Colonic mucosa (tissue), 4 donors: ENCODE results near the gene JAZF1. TPM values are rescaled to one million over a fixed set of nuclear protein-coding genes. Genes with fewer than 3 reads are reported as not detected.

Experiments used
- DNase-seq: peaks from one replicate; pipeline ENCODE4 v3.0.0-alpha.2; 2020
- H3K27ac ChIP-seq: fragments of 200-600 bp; one replicate; pipeline ENCODE4 v1.8.0; 2021
- H3K27me3 ChIP-seq: fragments of 200-600 bp; one replicate; pipeline ENCODE4 v1.8.0; 2021
- H3K36me3 ChIP-seq: fragments of 200-600 bp; one replicate; pipeline ENCODE4 v1.8.0; 2021
- H3K4me1 ChIP-seq: fragments of 200-600 bp; one replicate; pipeline ENCODE4 v1.8.0; 2021; ENCODE audit warnings: mild to moderate bottlenecking
- H3K4me3 ChIP-seq: fragments of 200-600 bp; one replicate; pipeline ENCODE4 v1.8.0; 2021
- H3K9ac ChIP-seq, 2 donors: one replicate each; pipeline ENCODE4 v1.7.0; 2013; ENCODE audit warnings: control low read depth in 2 of 2, low read depth in 2 of 2, low read length in 2 of 2
- H3K9me3 ChIP-seq: fragments of 200-600 bp; one replicate; pipeline ENCODE4 v1.8.0; 2021
- CTCF ChIP-seq: fragments of 200-600 bp; IDR thresholded peaks from one replicate; pipeline ENCODE4 v1.8.0; 2022; ENCODE audit warnings: antibody characterized with exemption, mild to moderate bottlenecking
- intact Hi-C: fragments of 100-400 bp; cut with DNase I; formaldehyde crosslinking; loops from one replicate; pipeline ENCODE4 v1.14.1; 2022
- total RNA-seq, 2 donors: library from RNA; stranded (reverse); fragmentation: NEBNext Ultra II Directional in 1 of 2; extraction: Animal tissue kit (Norgen Biotek cat#: 25700) in 1 of 2; gene quantifications; one replicate each; pipeline ENCODE4 v1.2.1, GENCODE V29; 2021
- donor health status: healthy.
- donor health status: DM: no; HTN: no; CAD: no.
- donor health status: DM: no; HTN: no; CAD: no.

JAZF1 gene
- total RNA-seq, 2 donors from 2014 or later, result 1.8 to 10.1 TPM

- no peak for TF ChIP-seq CTCF
- Histone ChIP-seq H3K27me3 (no peaks in the 10 kb centered on the region), H3K9ac (no peak overlapping the region), H3K4me1 (no peaks in the 10 kb centered on the region), H3K36me3 (no peaks in the 10 kb centered on the region), H3K27ac (no peak overlapping the region), H3K4me3 (no peak overlapping the region), H3K9me3 (no peaks in the 10 kb centered on the region)
- DNase-seq, result no peak
- intact Hi-C loops, result no loop called here
These were observed 336.9 kb downstream of the JAZF1 start for GRCh38 chr7:27843584-27844305.

- TF ChIP-seq CTCF, result no peak
- Histone ChIP-seq H3K4me1 (no peaks in the 10 kb centered on the region), H3K9me3 (no peaks in the 10 kb centered on the region), H3K27me3 (no peaks in the 10 kb centered on the region), H3K9ac (no peak overlapping the region), H3K27ac (no peak overlapping the region), H3K36me3 (no peaks in the 10 kb centered on the region), H3K4me3 (no peak overlapping the region)
- intact Hi-C loops, result no loop called here
- no peak for DNase-seq
These were observed 337.7 kb downstream of the JAZF1 start for GRCh38 chr7:27842851-27843250.

GRCh38 chr7:27842094-27842692 is 338.4 kb downstream of the JAZF1 start:
- no peak overlapping the region for H3K9ac ChIP-seq
- no peaks in the 10 kb centered on the region for H3K4me1 ChIP-seq
- no peaks in the 10 kb centered on the region for H3K27me3 ChIP-seq
- no peak overlapping the region for H3K27ac ChIP-seq
- no peaks in the 10 kb centered on the region for H3K36me3 ChIP-seq
- no peaks in the 10 kb centered on the region for H3K9me3 ChIP-seq
- DNase-seq, result no peak
- intact Hi-C loops, result no loop called here
- TF ChIP-seq CTCF, result no peak
- H3K4me3 ChIP-seq, result no peak overlapping the region

- no peaks in the 10 kb centered on the region for H3K4me1 ChIP-seq
- H3K27ac ChIP-seq, result no peak overlapping the region
- H3K4me3 ChIP-seq, result no peak overlapping the region
- no peaks in the 10 kb centered on the region for H3K27me3 ChIP-seq
- H3K9me3 ChIP-seq, result no peaks in the 10 kb centered on the region
- H3K36me3 ChIP-seq, result no peaks in the 10 kb centered on the region
- TF ChIP-seq CTCF, result no peak
- no peak overlapping the region for H3K9ac ChIP-seq
- DNase-seq, result no peak
- intact Hi-C loops, result no loop called here
These were observed 339.7 kb downstream of the JAZF1 start for GRCh38 chr7:27840760-27841364.

GRCh38 chr7:27840313-27840712 is 340.3 kb downstream of the JAZF1 start:
- Histone ChIP-seq H3K9ac (no peak overlapping the region), H3K4me1 (no peaks in the 10 kb centered on the region), H3K9me3 (no peaks in the 10 kb centered on the region), H3K27me3 (no peaks in the 10 kb centered on the region), H3K36me3 (no peaks in the 10 kb centered on the region), H3K27ac (no peak overlapping the region), H3K4me3 (no peak overlapping the region)
- intact Hi-C loops, result no loop called here
- TF ChIP-seq CTCF, result no peak
- no peak for DNase-seq
